OCI-LY3 (cell line): ENCODE data around the gene OPALIN.

Experiments
- H2AFZ ChIP-seq: fragments of 200-600, 300-600 bp; shearing (Covaris generic); 2 replicates; pipeline ENCODE4 v1.6.0; 2014; ENCODE audit warnings: antibody characterized with exemption, low read depth, low read length
- H3K27ac ChIP-seq: fragments of 200-600, 300-600 bp; sonication (generic); 2 replicates; pipeline ENCODE4 v1.5.1; 2014; ENCODE audit warnings: mild to moderate bottlenecking, low read length, moderate library complexity, mixed read lengths
- H3K27me3 ChIP-seq: fragments of 200-600, 300-600 bp; sonication (generic); 2 replicates; pipeline ENCODE4 v1.6.1; 2014; ENCODE audit warnings: low read depth, low read length, mixed read lengths
- H3K36me3 ChIP-seq: fragments of 200-600, 300-600 bp; sonication (generic); replicated peaks from 2 replicates; pipeline ENCODE3; 2014; ENCODE audit warnings: low read depth, low read length, mixed read lengths
- H3K4me1 ChIP-seq: fragments of 300-600, 200-600 bp; sonication (generic); 2 replicates; pipeline ENCODE4 v1.6.1; 2014; ENCODE audit warnings: low read length, mixed read lengths
- H3K4me2 ChIP-seq: fragments of 200-600, 300-600 bp; sonication (generic); 2 replicates; pipeline ENCODE4 v1.6.1; 2014; ENCODE audit warnings: low read length, mixed read lengths
- H3K4me3 ChIP-seq: fragments of 300-600, 200-600 bp; sonication (generic); 2 replicates; pipeline ENCODE4 v1.5.1; 2014; ENCODE audit warnings: antibody characterized with exemption, mild to moderate bottlenecking, low read length, moderate library complexity
- H3K79me2 ChIP-seq: fragments of 300-600, 200-600 bp; shearing (Covaris generic); 2 replicates; pipeline ENCODE4 v1.6.1; 2014; ENCODE audit warnings: mild to moderate bottlenecking, low read length, mixed read lengths
- H3K9ac ChIP-seq: fragments of 300-600, 200-600 bp; shearing (Covaris generic); 2 replicates; pipeline ENCODE4 v1.6.0; 2014; ENCODE audit warnings: mild to moderate bottlenecking, low read length, moderate library complexity
- H3K9me3 ChIP-seq: fragments of 200-600, 300-600 bp; shearing (Covaris generic); 2 replicates; pipeline ENCODE4 v1.6.1; 2014; ENCODE audit warnings: low read length, mixed read lengths; ENCODE audit not compliant: insufficient read depth
- H4K20me1 ChIP-seq: fragments of 200-600, 300-600 bp; sonication (generic); 2 replicates; pipeline ENCODE4 v1.6.1; 2016; ENCODE audit warnings: low read length, mixed read lengths; ENCODE audit not compliant: insufficient read depth
- CTCF ChIP-seq: fragments of 200-600, 300-600 bp; sonication (generic); IDR thresholded peaks from 2 replicates; pipeline ENCODE4 v1.5.1; 2014; ENCODE audit warnings: antibody characterized with exemption, low read length, low read depth
- EZH2phosphoT487 ChIP-seq: fragments of 200-600 bp; shearing (Covaris generic); IDR thresholded peaks from 2 replicates; pipeline ENCODE4 v1.6.1; 2018; ENCODE audit warnings: antibody characterized with exemption, mixed run types, low read depth

OPALIN gene

DNA sequence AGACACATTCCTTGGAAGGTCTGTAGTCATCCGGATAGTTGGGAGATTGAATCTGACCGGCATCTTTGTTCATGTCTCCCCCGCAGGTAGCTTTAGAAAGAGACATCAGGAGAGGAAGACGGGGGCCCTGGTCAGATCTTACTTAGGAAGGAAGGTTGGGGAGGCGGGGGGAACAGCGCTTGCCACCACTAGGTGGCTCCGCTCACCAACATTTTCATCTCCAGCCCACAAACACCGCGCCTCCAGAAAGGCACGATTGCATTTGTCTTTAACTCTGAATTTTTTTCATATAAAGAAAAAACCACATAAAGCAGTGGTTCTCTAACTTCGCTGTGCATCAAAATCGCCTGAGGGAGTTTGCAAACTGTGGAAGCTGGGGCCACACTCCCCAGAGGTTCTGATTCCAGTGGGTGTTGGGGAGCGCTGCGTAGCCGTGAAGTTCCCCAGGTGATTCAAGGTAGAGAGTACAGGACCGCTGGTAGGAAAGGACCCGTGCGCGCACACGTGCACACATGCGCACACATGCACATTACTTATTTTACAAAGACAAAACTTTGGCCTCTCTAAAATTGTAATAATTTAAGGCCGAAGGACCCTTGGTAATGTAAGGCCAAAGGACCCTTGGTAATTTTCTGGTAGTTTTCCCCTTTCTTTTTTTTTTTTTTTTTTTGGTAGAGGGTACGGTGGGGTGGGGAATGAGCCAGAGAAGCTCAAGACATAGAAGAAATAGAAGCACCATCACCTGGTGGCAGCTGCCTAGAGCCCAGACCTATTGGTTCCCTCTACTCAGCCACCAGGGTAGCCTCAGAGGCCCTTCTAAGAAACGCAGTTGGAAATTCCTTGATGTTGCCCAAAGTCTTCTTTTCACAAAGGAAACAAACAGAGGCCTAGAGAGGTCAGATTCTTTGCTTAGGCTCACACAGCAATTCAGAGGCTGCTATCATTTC, 37.4 kb upstream of the OPALIN start:
- Histone ChIP-seq H2AFZ (no peak overlapping the region), H4K20me1 (no peaks in the 10 kb centered on the region), H3K36me3 (no peaks in the 10 kb centered on the region), H3K4me1 (no peaks in the 10 kb centered on the region), H3K4me2 (0 out of 2 replicates have a peak overlapping the region, but pooled peaks have one; percentile 24), H3K4me3 (no peak overlapping the region), H3K27me3 (peaks cover 46% of the 10 kb centered on the region), H3K9me3 (no peaks in the 10 kb centered on the region), H3K9ac (no peak overlapping the region), H3K79me2 (no peaks in the 10 kb centered on the region), H3K27ac (no peak overlapping the region)
- TF ChIP-seq CTCF: peak; percentile 75
- TF ChIP-seq EZH2phosphoT487: no peak

- H3K4me2 ChIP-seq: no peak overlapping the region
- no peaks in the 10 kb centered on the region for H3K79me2 ChIP-seq
- no peaks in the 10 kb centered on the region for H3K36me3 ChIP-seq
- no peaks in the 10 kb centered on the region for H3K4me1 ChIP-seq
- H3K9me3 ChIP-seq: no peaks in the 10 kb centered on the region
- H2AFZ ChIP-seq: no peak overlapping the region
- no peak overlapping the region for H3K9ac ChIP-seq
- TF ChIP-seq EZH2phosphoT487: no peak
- no peak for TF ChIP-seq CTCF
- H3K4me3 ChIP-seq: no peak overlapping the region
- no peaks in the 10 kb centered on the region for H4K20me1 ChIP-seq
- no peak overlapping the region for H3K27ac ChIP-seq
- peaks cover 45% of the 10 kb centered on the region for H3K27me3 ChIP-seq
Measured at GRCh38 chr10:96390460-96390864, 31.7 kb upstream of the OPALIN start.

GRCh38 chr10:96389785-96390184, 31.0 kb upstream of the OPALIN start:
- Histone ChIP-seq H3K9me3 (no peaks in the 10 kb centered on the region), H3K4me3 (no peak overlapping the region), H3K9ac (no peak overlapping the region), H3K4me1 (no peaks in the 10 kb centered on the region), H3K27me3 (peaks cover 40% of the 10 kb centered on the region), H3K79me2 (no peaks in the 10 kb centered on the region), H3K4me2 (no peak overlapping the region), H2AFZ (no peak overlapping the region), H3K36me3 (no peaks in the 10 kb centered on the region), H3K27ac (no peak overlapping the region), H4K20me1 (no peaks in the 10 kb centered on the region)
- TF ChIP-seq EZH2phosphoT487 (no peak), CTCF (no peak)

- Histone ChIP-seq H3K4me1 (no peaks in the 10 kb centered on the region), H2AFZ (no peak overlapping the region), H3K9ac (no peak overlapping the region), H4K20me1 (no peaks in the 10 kb centered on the region), H3K27me3 (peaks cover 23% of the 10 kb centered on the region), H3K27ac (no peak overlapping the region), H3K79me2 (no peaks in the 10 kb centered on the region), H3K9me3 (no peaks in the 10 kb centered on the region), H3K4me2 (no peak overlapping the region), H3K4me3 (no peak overlapping the region), H3K36me3 (no peaks in the 10 kb centered on the region)
- TF ChIP-seq CTCF (no peak), EZH2phosphoT487 (no peak)
Measured at GRCh38 chr10:96387601-96388000, 28.8 kb upstream of the OPALIN start.
